AG09309 (cell line): ENCODE results near the gene OR5AK2.
A peak's percentile ranks its signal among the peaks of the same experiment; 100 is the strongest.

Experiments used
- DNase-seq: peaks from one replicate; pipeline ENCODE4 v3.0.0-alpha.2; 2010; ENCODE audit warnings: low read depth
- H3K4me3 ChIP-seq: 2 replicates; pipeline ENCODE4 v1.5.1; 2011; ENCODE audit warnings: mild to moderate bottlenecking, low read depth, low read length, moderate library complexity; ENCODE audit not compliant: control insufficient read depth
- CTCF ChIP-seq: IDR thresholded peaks from 2 replicates; pipeline ENCODE4 v1.5.1; 2011; ENCODE audit warnings: mild to moderate bottlenecking, low read depth, low read length, inconsistent platforms; ENCODE audit not compliant: insufficient read depth, control insufficient read depth; ENCODE audit errors: missing control alignments

Gene OR5AK2

GRCh38 chr11:56977314-56977713 is 11.4 kb upstream of the OR5AK2 start:
- H3K4me3 ChIP-seq = no peak overlapping the region
- DNase-seq = no peak
- no peak for TF ChIP-seq CTCF

GRCh38 chr11:56990702-56991101 is 2.0 kb downstream of the OR5AK2 start:
- no peak overlapping the region for H3K4me3 ChIP-seq
- TF ChIP-seq CTCF = no peak
- DNase-seq = no peak

GRCh38 chr11:56994532-56994931 is 5.8 kb downstream of the OR5AK2 start:
- no peak overlapping the region for H3K4me3 ChIP-seq
- TF ChIP-seq CTCF = no peak

GRCh38 chr11:57001674-57002401 is 13.1 kb downstream of the OR5AK2 start:
- H3K4me3 ChIP-seq = no peak overlapping the region
- TF ChIP-seq CTCF = peak; percentile 34
- no peak for DNase-seq

More at GRCh38 chr11:56994532-56994931, 5.8 kb downstream of the OR5AK2 start:
- no peak for DNase-seq

GRCh38 chr11:57008373-57008772 is 19.7 kb downstream of the OR5AK2 start:
- H3K4me3 ChIP-seq = no peak overlapping the region
- no peak for TF ChIP-seq CTCF
- DNase-seq = no peak

- no peak for DNase-seq
- H3K4me3 ChIP-seq = no peak overlapping the region
- no peak for TF ChIP-seq CTCF
Observed at GRCh38 chr11:57015679-57016078, 27.0 kb downstream of the OR5AK2 start.
